Measurements from ENCODE around the gene PTPRN2.
"Not testable (repeated sequence)": the region's sequence is repeated elsewhere in the genome, so short reads cannot be mapped to it uniquely, and the experiment has no call there.

The PTPRN2 gene

GRCh38 chr7:158530800-158531609, 56.6 kb downstream of the PTPRN2 start:
- DNase-seq: no peak

- DNase-seq: no peak
Observed at GRCh38 chr7:158529181-158530096, 58.2 kb downstream of the PTPRN2 start.

GRCh38 chr7:158527915-158528502, 59.6 kb downstream of the PTPRN2 start:
- DNase-seq: no peak

GRCh38 chr7:158527495-158527894, 60.1 kb downstream of the PTPRN2 start:
- DNase-seq: no peak

- DNase-seq: no peak
Observed at GRCh38 chr7:158527038-158527437, 60.6 kb downstream of the PTPRN2 start.

GRCh38 chr7:158526531-158526930, 61.1 kb downstream of the PTPRN2 start:
- no peak for DNase-seq

- no peak for DNase-seq
Observed at GRCh38 chr7:158525648-158526484, 61.8 kb downstream of the PTPRN2 start.

GRCh38 chr7:158524749-158525635, 62.6 kb downstream of the PTPRN2 start:
- no peak for DNase-seq

GRCh38 chr7:158524286-158524685, 63.3 kb downstream of the PTPRN2 start:
- DNase-seq: not testable (repeated sequence)

GRCh38 chr7:158523877-158524276, 63.7 kb downstream of the PTPRN2 start:
- not testable (repeated sequence) for DNase-seq

- DNase-seq: not testable (repeated sequence)
Observed at GRCh38 chr7:158523165-158523856, 64.3 kb downstream of the PTPRN2 start.

GRCh38 chr7:158521795-158522194, 65.8 kb downstream of the PTPRN2 start:
- not testable (repeated sequence) for DNase-seq

- no peak for DNase-seq
Observed at GRCh38 chr7:158520825-158521224, 66.8 kb downstream of the PTPRN2 start.

GRCh38 chr7:158519633-158520174, 67.9 kb downstream of the PTPRN2 start:
- no peak for DNase-seq

- no peak for DNase-seq
Observed at GRCh38 chr7:158518980-158519632, 68.5 kb downstream of the PTPRN2 start.

GRCh38 chr7:158517571-158517970, 70.1 kb downstream of the PTPRN2 start:
- no peak for DNase-seq

- DNase-seq: no peak
Observed at GRCh38 chr7:158517072-158517471, 70.6 kb downstream of the PTPRN2 start.

GRCh38 chr7:158516524-158516923, 71.1 kb downstream of the PTPRN2 start:
- DNase-seq: no peak

GRCh38 chr7:158512869-158513268, 74.8 kb downstream of the PTPRN2 start:
- no peak for DNase-seq

- no peak for DNase-seq
Observed at GRCh38 chr7:158512042-158512441, 75.6 kb downstream of the PTPRN2 start.
